HG03558 (cell line): ENCODE measurements around the gene SH3PXD2A.
"Not testable (repeated sequence)": the region's sequence is repeated elsewhere in the genome, so short reads cannot be mapped to it uniquely, and the experiment has no call there.

Source experiments
- ATAC-seq: cut with Tn5 transposase; IDR thresholded peaks from one replicate; pipeline ENCODE4 v1.9.1; 2021; ENCODE audit warnings: moderate number of reproducible peaks; ENCODE audit not compliant: unreplicated experiment; ENCODE audit errors: extremely low read depth

Gene SH3PXD2A

GRCh38 chr10:103640436-103641181 is 214.8 kb downstream of the SH3PXD2A start:
- ATAC-seq, result no peak

GRCh38 chr10:103638948-103639347 is 216.4 kb downstream of the SH3PXD2A start:
- ATAC-seq, result no peak

GRCh38 chr10:103637927-103638557 is 217.3 kb downstream of the SH3PXD2A start:
- no peak for ATAC-seq

GRCh38 chr10:103637011-103637410 is 218.4 kb downstream of the SH3PXD2A start:
- ATAC-seq, result no peak

GRCh38 chr10:103636492-103636891 is 218.9 kb downstream of the SH3PXD2A start:
- ATAC-seq, result no peak

- ATAC-seq, result no peak
Observed at GRCh38 chr10:103635580-103635979, 219.8 kb downstream of the SH3PXD2A start.

- ATAC-seq, result no peak
Observed at GRCh38 chr10:103633846-103634245, 221.5 kb downstream of the SH3PXD2A start.

GRCh38 chr10:103632871-103633270 is 222.5 kb downstream of the SH3PXD2A start:
- ATAC-seq, result not testable (repeated sequence)

- no peak for ATAC-seq
Observed at GRCh38 chr10:103632247-103632642, 223.1 kb downstream of the SH3PXD2A start.

- no peak for ATAC-seq
Observed at GRCh38 chr10:103630156-103630555, 225.2 kb downstream of the SH3PXD2A start.

GRCh38 chr10:103629581-103629980 is 225.8 kb downstream of the SH3PXD2A start:
- ATAC-seq, result no peak

GRCh38 chr10:103627893-103628292 is 227.5 kb downstream of the SH3PXD2A start:
- no peak for ATAC-seq

GRCh38 chr10:103627111-103627892 is 228.1 kb downstream of the SH3PXD2A start:
- ATAC-seq, result no peak

- ATAC-seq, result no peak
Observed at GRCh38 chr10:103626178-103626577, 229.2 kb downstream of the SH3PXD2A start.

GRCh38 chr10:103622935-103623574 is 232.3 kb downstream of the SH3PXD2A start:
- ATAC-seq, result no peak

- ATAC-seq, result no peak
Observed at GRCh38 chr10:103622286-103622685, 233.1 kb downstream of the SH3PXD2A start.

GRCh38 chr10:103621783-103622125 is 233.6 kb downstream of the SH3PXD2A start:
- no peak for ATAC-seq

- no peak for ATAC-seq
Observed at GRCh38 chr10:103620891-103621782, 234.2 kb downstream of the SH3PXD2A start.

- ATAC-seq, result no peak
Observed at GRCh38 chr10:103620352-103620740, 235.0 kb downstream of the SH3PXD2A start.
